CD4-positive, alpha-beta memory T cell (primary cell): Measurements from ENCODE around the gene CES2. TPM values are rescaled to one million over a fixed set of nuclear protein-coding genes. Genes with fewer than 3 reads are reported as not detected.
A peak's percentile ranks its signal among the peaks of the same experiment; 100 is the strongest.

Source experiments
- CTCF ChIA-PET: fragments of 350-600 bp; sonication (Branson Sonifier 250); formaldehyde crosslinking; loops from one replicate; lab custom pipeline; 2021; ENCODE audit warnings: inconsistent platforms; ENCODE audit not compliant: partially characterized antibody; lab: Charles Lee
- POLR2A ChIA-PET: fragments of 350-600 bp; sonication (Branson Sonifier 250); formaldehyde crosslinking; loops from one replicate; lab custom pipeline; 2021; ENCODE audit not compliant: partially characterized antibody; lab: Charles Lee
- DNase-seq, 5 donors: peaks; one replicate each; pipeline versions ENCODE4 v3.0.0 to v3.0.0-alpha.2; 2020 to 2022; ENCODE audit warnings: mixed read lengths in 1 of 5
- H3K27ac ChIP-seq: one replicate; pipeline ENCODE4 v1.7.0; 2013; ENCODE audit warnings: low read depth, low read length
- H3K27me3 ChIP-seq: 2 replicates; pipeline ENCODE4 v1.7.0; 2013; ENCODE audit warnings: mild to moderate bottlenecking, low read length, moderate library complexity; ENCODE audit not compliant: insufficient read depth
- H3K36me3 ChIP-seq: 2 replicates; pipeline ENCODE4 v1.7.0; 2013; ENCODE audit warnings: mild to moderate bottlenecking, low read length, moderate library complexity; ENCODE audit not compliant: insufficient read depth
- H3K4me1 ChIP-seq: 2 replicates; pipeline ENCODE4 v1.7.0; 2013; ENCODE audit warnings: mild to moderate bottlenecking, low read length, moderate library complexity; ENCODE audit not compliant: insufficient read depth
- H3K4me3 ChIP-seq, 2 donors: one replicate each; pipeline ENCODE4 v1.7.0; 2013; ENCODE audit warnings: low read length in 2 of 2, mild to moderate bottlenecking in 1 of 2
- H3K9me3 ChIP-seq, 2 donors: one replicate each; pipeline ENCODE4 v1.7.0; 2013; ENCODE audit warnings: low read length in 2 of 2, control low read depth in 1 of 2; ENCODE audit not compliant: control insufficient read depth in 1 of 2
- H3K27ac Mint-ChIP-seq, 7 donors: one replicate each; pipeline ENCODE4 v1.8.0; 2020 to 2021; ENCODE audit warnings: mixed read lengths in 7 of 7, mild to moderate bottlenecking in 6 of 7, inconsistent platforms in 3 of 7, moderate library complexity in 3 of 7
- H3K27me3 Mint-ChIP-seq, 2 donors: one replicate each; pipeline ENCODE4 v1.8.0; 2020 to 2021; ENCODE audit warnings: mixed read lengths in 2 of 2
- H3K36me3 Mint-ChIP-seq, 2 donors: one replicate each; pipeline ENCODE4 v1.8.0; 2020 to 2021; ENCODE audit warnings: mixed read lengths in 2 of 2, inconsistent platforms in 1 of 2, mild to moderate bottlenecking in 1 of 2
- H3K4me1 Mint-ChIP-seq, 4 donors: one replicate each; pipeline ENCODE4 v1.8.0; 2020 to 2021; ENCODE audit warnings: mixed read lengths in 4 of 4, mild to moderate bottlenecking in 1 of 4
- H3K4me3 Mint-ChIP-seq, 8 donors: one replicate each; pipeline ENCODE4 v1.8.0; 2020 to 2021; ENCODE audit warnings: mixed read lengths in 8 of 8, mild to moderate bottlenecking in 7 of 8, moderate library complexity in 6 of 8, inconsistent platforms in 3 of 8
- H3K9me3 Mint-ChIP-seq, 8 donors: one replicate each; pipeline ENCODE4 v1.8.0; 2020 to 2021; ENCODE audit warnings: mixed read lengths in 8 of 8, mild to moderate bottlenecking in 5 of 8, inconsistent platforms in 3 of 8, moderate library complexity in 1 of 8
- intact Hi-C: fragments of 100-400 bp; cut with micrococcal nuclease; formaldehyde crosslinking; loops from one replicate; pipeline ENCODE4 v1.15.1; 2023
- polyA plus RNA-seq, 2 donors: library from polyadenylated mRNA; unstranded; fragments of 300-500 nt; fragmentation: Illumina TruSeq; gene quantifications; one replicate each; pipeline ENCODE4 v1.2.3, GENCODE V29; 2021
- total RNA-seq, 2 experiments: library from RNA; stranded (reverse); gene quantifications; one replicate each; pipeline ENCODE4 v1.2.3, GENCODE V29; 2021

CES2 gene
- total and polyA plus RNA-seq, 4 experiments from 2014 or later = 25.4 to 51.0 (median 38.5) TPM

DNA sequence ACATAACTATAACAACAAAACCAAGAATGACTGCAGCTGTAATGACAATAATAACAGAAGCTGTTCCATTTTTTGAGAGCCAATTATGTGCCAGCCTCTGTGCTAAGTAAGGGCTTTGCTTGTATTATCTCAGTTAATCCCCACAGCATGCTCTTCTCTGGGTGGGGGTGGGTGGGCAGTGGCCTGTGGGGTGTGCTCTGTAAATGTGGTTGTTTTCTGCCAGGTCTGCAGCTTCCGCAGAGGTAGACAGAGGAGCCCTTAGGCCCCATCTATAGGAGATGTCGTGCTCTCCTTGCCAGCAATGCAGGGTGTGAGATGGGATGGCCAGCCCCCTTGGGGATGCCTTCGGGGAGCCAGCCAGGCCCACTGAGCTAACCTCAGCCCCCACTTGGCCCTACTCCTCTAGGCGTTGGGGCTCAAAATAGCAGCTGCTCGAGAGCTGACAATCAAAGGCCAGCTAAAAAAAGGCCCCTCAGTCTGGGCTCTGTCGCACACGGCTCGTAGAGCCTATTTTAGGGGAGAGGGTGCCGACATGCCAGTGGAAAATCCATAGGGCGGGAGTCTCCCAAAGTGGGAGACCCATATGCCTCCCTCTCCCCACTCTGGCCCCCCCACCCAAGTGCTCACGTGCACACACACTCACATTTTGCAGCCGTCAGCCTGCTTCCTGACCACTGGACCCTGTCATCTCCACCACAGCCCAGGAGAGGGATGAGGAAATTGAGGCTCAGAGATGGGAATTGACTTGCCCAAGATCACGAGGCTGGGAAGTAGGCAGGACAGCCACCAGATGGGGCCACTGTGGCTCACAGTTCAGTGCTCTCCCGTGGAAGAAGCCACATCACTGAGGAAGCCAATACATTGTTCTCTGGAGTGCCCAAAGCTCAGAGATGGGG lies 32.4 kb upstream of the CES2 start:
- Histone ChIP-seq H3K4me3 (no peak overlapping the region), H3K36me3 (no peaks in the 10 kb centered on the region), H3K9me3 (no peaks in the 10 kb centered on the region), H3K27me3 (no peaks in the 10 kb centered on the region), H3K4me1 (peaks cover 11% of the 10 kb centered on the region), H3K27ac (no peak overlapping the region)
- Mint-ChIP-seq H3K9me3 (no peaks in the 10 kb centered on the region), H3K4me1 (peaks cover 5 to 10% (median 8%) of the 10 kb centered on the region in 4 donors), H3K4me3 (no peak overlapping the region), H3K36me3 (no peaks in the 10 kb centered on the region), H3K27me3 (no peaks in the 10 kb centered on the region), H3K27ac (no peak overlapping the region)
- no peak for DNase-seq
- ChIA-PET POLR2A (interaction anchor here (1.2 kb wide), 1 partner anchor 22 kb away, joined by 3 read pairs; the partner anchor contains the start of gene PDP2), CTCF (interaction anchor here (1.6 kb wide), 1 partner anchor 35 kb away, joined by 4 read pairs; no protein-coding TSS in a partner anchor)
- intact Hi-C loops = no loop called here

DNA sequence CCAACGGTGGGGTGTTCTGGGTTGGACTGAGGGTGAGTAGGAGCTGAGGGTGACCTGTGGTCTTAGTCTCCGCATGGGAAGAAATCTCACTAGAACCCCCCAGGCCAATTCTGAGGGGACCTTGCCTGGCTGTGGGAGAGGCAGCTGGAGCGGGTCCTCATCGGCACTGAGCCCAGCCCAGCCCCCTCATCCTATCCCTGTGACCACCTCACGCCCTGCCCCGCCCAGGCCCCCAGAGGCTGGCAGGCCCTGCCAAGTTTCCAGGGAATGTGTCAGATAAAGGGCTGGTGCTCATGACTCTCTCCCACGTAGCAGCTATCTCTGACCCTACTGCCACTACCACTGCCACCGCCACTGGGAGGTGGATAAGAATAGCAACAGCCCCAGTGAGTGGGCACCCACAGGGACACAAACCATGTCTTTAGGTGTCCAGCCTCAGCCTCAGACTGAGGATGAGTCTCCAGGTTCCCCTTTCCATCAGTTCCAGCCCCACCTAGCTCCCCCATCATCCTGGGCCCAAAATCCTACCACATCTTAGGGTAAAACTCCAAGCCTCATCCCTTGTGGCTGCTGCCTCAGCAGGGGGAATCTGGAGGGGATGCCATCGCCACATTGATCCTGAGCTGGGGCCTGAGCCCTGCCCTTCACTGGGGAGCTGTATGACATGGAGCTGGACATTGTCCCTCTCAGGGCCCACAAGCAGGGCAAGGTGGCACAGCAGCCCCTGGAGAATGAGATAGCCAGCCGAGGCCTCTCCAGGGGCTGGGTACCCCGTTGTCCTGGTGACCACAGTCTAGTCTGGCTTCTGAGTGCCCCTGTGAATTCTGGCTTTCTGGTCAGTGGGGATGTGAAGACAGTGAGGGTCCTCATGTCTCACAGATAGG lies 31.5 kb upstream of the CES2 start:
- intact Hi-C loops = no loop called here
- Histone ChIP-seq H3K27me3 (no peaks in the 10 kb centered on the region), H3K4me1 (peaks cover 11% of the 10 kb centered on the region), H3K27ac (no peak overlapping the region), H3K9me3 (no peaks in the 10 kb centered on the region), H3K4me3 (no peak overlapping the region), H3K36me3 (no peaks in the 10 kb centered on the region)
- Mint-ChIP-seq H3K4me3 (no peak overlapping the region), H3K36me3 (no peaks in the 10 kb centered on the region), H3K27me3 (no peaks in the 10 kb centered on the region), H3K4me1 (peaks cover 5 to 10% (median 8%) of the 10 kb centered on the region in 4 donors), H3K9me3 (no peaks in the 10 kb centered on the region), H3K27ac (no peak overlapping the region)
- DNase-seq = no peak
- ChIA-PET POLR2A (no interaction called here), CTCF (interaction anchor here (1.6 kb wide), 1 partner anchor 36 kb away, joined by 4 read pairs; no protein-coding TSS in a partner anchor)

GRCh38 chr16:66904428-66904845 lies 30.9 kb upstream of the CES2 start:
- H3K27me3 Mint-ChIP-seq = no peaks in the 10 kb centered on the region
- H3K27ac ChIP-seq = no peak overlapping the region
- intact Hi-C loops = no loop called here

DNA sequence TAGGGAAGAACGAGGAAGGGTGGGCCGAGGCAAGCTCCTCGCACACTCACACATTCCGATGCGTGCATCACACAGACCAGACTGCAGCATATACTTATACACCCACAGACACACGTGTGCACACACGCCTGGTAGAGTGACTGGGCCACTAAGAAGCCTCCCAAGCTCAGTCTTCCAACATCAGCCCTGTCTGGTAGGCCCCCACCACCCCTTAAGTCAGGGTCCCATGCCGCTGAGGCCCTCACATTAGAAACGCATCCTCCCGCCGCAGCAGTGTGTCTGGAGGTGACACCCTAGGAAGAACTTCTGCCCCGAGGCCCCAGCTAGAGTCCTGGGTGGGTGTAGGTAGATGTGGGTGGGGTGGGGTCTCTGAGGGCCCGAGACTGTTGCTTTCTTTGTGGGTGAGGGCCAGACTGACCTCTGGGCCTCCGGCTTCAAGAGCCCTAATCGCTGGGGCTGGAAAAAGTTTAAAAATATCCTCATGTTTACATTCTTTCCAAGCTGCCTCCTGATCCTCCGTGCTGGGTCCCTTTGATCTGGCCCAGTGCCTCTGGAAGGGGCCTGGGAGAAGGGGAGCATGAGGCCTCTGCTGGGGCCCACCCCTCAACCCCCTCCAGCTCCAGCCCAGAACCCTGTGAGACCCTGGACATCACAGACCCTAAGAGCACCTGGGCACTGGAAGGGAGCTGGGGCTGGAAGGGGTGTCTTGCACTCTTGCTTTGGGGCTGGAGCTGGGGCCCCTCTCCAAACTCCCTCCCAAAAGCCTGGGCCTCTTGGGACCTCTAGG lies 30.3 kb upstream of the CES2 start:
- peaks cover 5 to 10% (median 8%) of the 10 kb centered on the region in 4 donors for H3K4me1 Mint-ChIP-seq
- H3K27me3 Mint-ChIP-seq = no peaks in the 10 kb centered on the region
- H3K27ac Mint-ChIP-seq = no peak overlapping the region
- intact Hi-C loops = no loop called here
- H3K36me3 ChIP-seq = no peaks in the 10 kb centered on the region
- no peaks in the 10 kb centered on the region for H3K9me3 Mint-ChIP-seq
- no peak overlapping the region for H3K4me3 ChIP-seq
- H3K4me1 ChIP-seq = peaks cover 11% of the 10 kb centered on the region
- no peaks in the 10 kb centered on the region for H3K27me3 ChIP-seq
- ChIA-PET CTCF (interaction anchor here (1.7 kb wide), 1 partner anchor 10 kb away, joined by 4 read pairs; no protein-coding TSS in a partner anchor), POLR2A (no interaction called here)
- H3K36me3 Mint-ChIP-seq = no peaks in the 10 kb centered on the region
- no peak overlapping the region for H3K27ac ChIP-seq
- DNase-seq = no peak
- no peak overlapping the region for H3K4me3 Mint-ChIP-seq
- H3K9me3 ChIP-seq = no peaks in the 10 kb centered on the region

More at GRCh38 chr16:66904428-66904845, 30.9 kb upstream of the CES2 start:
- Mint-ChIP-seq H3K4me3 (no peak overlapping the region), H3K27ac (no peak overlapping the region), H3K9me3 (no peaks in the 10 kb centered on the region), H3K36me3 (no peaks in the 10 kb centered on the region), H3K4me1 (peaks cover 5 to 10% (median 8%) of the 10 kb centered on the region in 4 donors)
- DNase-seq = no peak
- no peaks in the 10 kb centered on the region for H3K36me3 ChIP-seq
- H3K27me3 ChIP-seq = no peaks in the 10 kb centered on the region
- H3K9me3 ChIP-seq = no peaks in the 10 kb centered on the region
- no peak overlapping the region for H3K4me3 ChIP-seq
- CTCF ChIA-PET = interaction anchor here (1.6 to 1.7 kb wide), 2 partner anchors 9 to 37 kb away, joined by 4 read pairs; no protein-coding TSS in a partner anchor
- peaks cover 11% of the 10 kb centered on the region for H3K4me1 ChIP-seq
- POLR2A ChIA-PET = no interaction called here

DNA sequence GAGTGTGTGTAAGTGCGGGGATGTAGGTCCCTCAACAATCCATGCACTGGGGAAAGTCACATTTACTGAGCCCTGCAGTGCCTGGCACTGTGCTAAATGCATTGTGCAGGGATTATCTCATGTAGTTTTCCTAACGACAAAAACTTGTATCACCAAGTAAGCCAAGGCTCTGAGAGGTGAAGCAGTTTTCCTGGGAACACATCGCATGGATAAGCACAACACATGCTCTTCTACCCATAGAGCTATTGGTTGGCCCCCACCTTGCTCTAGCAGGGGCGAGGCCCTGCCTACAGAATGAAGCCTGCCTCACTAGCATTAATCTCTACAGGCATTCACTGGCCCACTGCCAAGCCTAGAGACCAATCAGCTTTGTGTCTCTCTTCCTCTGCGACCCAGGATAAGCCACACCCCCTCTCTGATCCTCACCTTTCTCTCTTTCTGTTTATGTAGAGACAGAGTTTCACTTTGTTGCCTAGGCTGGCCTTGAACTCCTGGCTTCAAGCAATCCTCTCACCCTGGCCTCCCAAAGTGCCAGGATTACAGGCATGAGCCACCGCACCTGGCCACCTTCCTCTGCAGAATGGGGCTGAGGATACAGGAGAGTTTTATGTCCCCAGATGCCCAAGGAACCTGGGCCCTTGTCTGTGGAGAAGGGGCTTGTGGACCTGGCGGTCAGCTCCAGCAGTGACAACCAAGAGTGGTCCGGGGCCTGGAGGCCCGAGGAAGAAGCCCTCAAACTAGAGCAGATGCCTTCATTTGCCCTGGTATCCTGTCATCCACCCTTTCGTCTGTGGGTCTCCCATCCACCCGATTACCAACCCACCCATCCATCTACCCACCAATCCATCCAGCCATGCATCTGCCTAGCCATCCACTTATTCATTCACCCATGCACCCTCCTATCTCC lies 29.4 kb upstream of the CES2 start:
- CTCF ChIA-PET = interaction anchor here (1.7 kb wide), 1 partner anchor 10 kb away, joined by 4 read pairs; no protein-coding TSS in a partner anchor
- peak overlapping the region in 4 of 7 donors; percentile 74 to 80 (median 78) for H3K27ac Mint-ChIP-seq
- DNase-seq = peak in 3 of 5 donors; percentile 40 to 44 (median 40)
- Histone ChIP-seq H3K4me1 (peaks cover 11% of the 10 kb centered on the region), H3K27ac (no peak overlapping the region), H3K27me3 (no peaks in the 10 kb centered on the region), H3K4me3 (no peak overlapping the region), H3K9me3 (no peaks in the 10 kb centered on the region), H3K36me3 (no peaks in the 10 kb centered on the region)
- H3K4me1 Mint-ChIP-seq = peaks cover 5 to 10% (median 8%) of the 10 kb centered on the region in 4 donors
- H3K9me3 Mint-ChIP-seq = no peaks in the 10 kb centered on the region
- H3K4me3 Mint-ChIP-seq = no peak overlapping the region
- intact Hi-C loops = no loop called here
- POLR2A ChIA-PET = no interaction called here
- H3K36me3 Mint-ChIP-seq = no peaks in the 10 kb centered on the region
- H3K27me3 Mint-ChIP-seq = no peaks in the 10 kb centered on the region
